H1 (cell line): Measurements from ENCODE around the gene ARHGAP1. TPM values are rescaled to one million over a fixed set of nuclear protein-coding genes. Genes with fewer than 3 reads are reported as not detected.

Experiments used
- EGR1 ChIP-seq: IDR thresholded peaks from 2 replicates; pipeline ENCODE4 v1.6.1; 2011; ENCODE audit warnings: low read depth, low read length, borderline replicate concordance
- SAP30 ChIP-seq: fragments of 300-600 bp; sonication (generic); IDR thresholded peaks from 2 replicates; pipeline ENCODE4 v1.7.1; 2012; ENCODE audit warnings: low read length, moderate library complexity, mild to moderate bottlenecking, inconsistent platforms; ENCODE audit not compliant: insufficient read depth, insufficient replicate concordance
- TBP ChIP-seq: IDR thresholded peaks from 2 replicates; pipeline ENCODE4 v1.6.1; 2011; ENCODE audit warnings: low read depth, low read length, improper control_type of control experiment
- polyA plus RNA-seq, 7 experiments: library from polyadenylated mRNA; depleted of rRNA in 3 of 7; stranded (reverse) in 5 of 7; unstranded in 2 of 7; fragments of >200 nt in 5 of 7; fragments of 200-250 nt in 2 of 7; gene quantifications; 1 replicate in 5 of 7; 2 replicates in 1 of 7; 4 replicates in 1 of 7; pipeline versions ENCODE4 v1.2.1 to v1.2.3, GENCODE V29; 2011 to 2013; ENCODE audit warnings: missing spikeins in 2 of 7, mixed read lengths in 2 of 7
- total RNA-seq: library from RNA; stranded (reverse); fragmentation: NEBNext Ultra II Directional; extraction: Animal tissue kit (Norgen Biotek cat#: 25700); gene quantifications from 2 replicates; pipeline ENCODE4 v1.2.1, GENCODE V29; 2021

Gene ARHGAP1
- total and polyA plus RNA-seq, 2 of the 8 experiments (the other 6 are each of a cell fraction or from before 2014, with no cell fraction given) = 28.6 to 58.8 TPM

- TF ChIP-seq SAP30 = no peak
- TF ChIP-seq TBP = no peak
- TF ChIP-seq EGR1 = no peak
Observed at GRCh38 chr11:46743693-46744339, 43.4 kb upstream of the ARHGAP1 start (continued).
